22Rv1 (cell line): ENCODE measurements around the gene FKBP2.
"Not testable (repeated sequence)": the region's sequence is repeated elsewhere in the genome, so short reads cannot be mapped to it uniquely, and the experiment has no call there.

Experiments
- ZFX ChIP-seq: fragments of 450-650 bp; IDR thresholded peaks from 2 replicates; pipeline ENCODE4 v1.6.1; 2017; ENCODE audit warnings: antibody characterized with exemption, borderline replicate concordance
- TF ChIP-seq, protein P1 (sequence below): fragments of 450-650 bp; IDR thresholded peaks from 2 replicates; pipeline ENCODE4 v1.5.1; 2017; ENCODE audit warnings: mild to moderate bottlenecking

DNA sequence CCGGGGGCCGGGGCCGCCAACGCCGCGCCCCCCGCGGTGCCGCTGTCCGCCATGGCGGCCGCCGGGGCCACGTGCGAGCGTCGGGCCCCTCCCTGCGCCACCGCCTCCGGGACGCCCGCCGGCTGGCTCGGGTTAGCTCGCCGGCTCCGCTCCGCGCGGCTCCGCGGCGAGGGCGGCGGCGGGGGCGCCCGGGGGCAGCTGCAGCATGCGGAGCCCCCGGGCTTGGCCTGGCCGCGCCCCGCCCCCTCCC, 5.7 kb downstream of the FKBP2 start:
- TF ChIP-seq, protein P1, sequence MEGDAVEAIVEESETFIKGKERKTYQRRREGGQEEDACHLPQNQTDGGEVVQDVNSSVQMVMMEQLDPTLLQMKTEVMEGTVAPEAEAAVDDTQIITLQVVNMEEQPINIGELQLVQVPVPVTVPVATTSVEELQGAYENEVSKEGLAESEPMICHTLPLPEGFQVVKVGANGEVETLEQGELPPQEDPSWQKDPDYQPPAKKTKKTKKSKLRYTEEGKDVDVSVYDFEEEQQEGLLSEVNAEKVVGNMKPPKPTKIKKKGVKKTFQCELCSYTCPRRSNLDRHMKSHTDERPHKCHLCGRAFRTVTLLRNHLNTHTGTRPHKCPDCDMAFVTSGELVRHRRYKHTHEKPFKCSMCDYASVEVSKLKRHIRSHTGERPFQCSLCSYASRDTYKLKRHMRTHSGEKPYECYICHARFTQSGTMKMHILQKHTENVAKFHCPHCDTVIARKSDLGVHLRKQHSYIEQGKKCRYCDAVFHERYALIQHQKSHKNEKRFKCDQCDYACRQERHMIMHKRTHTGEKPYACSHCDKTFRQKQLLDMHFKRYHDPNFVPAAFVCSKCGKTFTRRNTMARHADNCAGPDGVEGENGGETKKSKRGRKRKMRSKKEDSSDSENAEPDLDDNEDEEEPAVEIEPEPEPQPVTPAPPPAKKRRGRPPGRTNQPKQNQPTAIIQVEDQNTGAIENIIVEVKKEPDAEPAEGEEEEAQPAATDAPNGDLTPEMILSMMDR, result not testable (repeated sequence)
- TF ChIP-seq ZFX, result not testable (repeated sequence)
